Fibroblast of the aortic adventitia (primary cell): ENCODE measurements around the gene STRBP. TPM values are rescaled to one million over a fixed set of nuclear protein-coding genes. Genes with fewer than 3 reads are reported as not detected.

ENCODE experiments used
- DNase-seq: peaks from one replicate; pipeline ENCODE4 v3.0.0-alpha.2; 2010; ENCODE audit warnings: low read depth
- H3K4me3 ChIP-seq: 2 replicates; pipeline ENCODE4 v1.5.1; 2011; ENCODE audit warnings: low read depth, mild to moderate bottlenecking, control low read depth, low read length, moderate library complexity
- CTCF ChIP-seq: IDR thresholded peaks from 2 replicates; pipeline ENCODE4 v1.5.1; 2011; ENCODE audit warnings: mild to moderate bottlenecking, low read length, control low read depth, inconsistent platforms; ENCODE audit not compliant: insufficient read depth
- total RNA-seq: library from RNA; depleted of rRNA; stranded (reverse); fragments of >200 nt; gene quantifications from 2 replicates; pipeline ENCODE4 v1.2.3, GENCODE V29; 2012; ENCODE audit warnings: low replicate concordance

STRBP gene
- total RNA-seq, 1 donor = 2.6 TPM

GRCh38 chr9:123083680-123084079, 184.7 kb downstream of the STRBP start:
- TF ChIP-seq CTCF = no peak
- H3K4me3 ChIP-seq = no peak overlapping the region
- no peak for DNase-seq

- no peak overlapping the region for H3K4me3 ChIP-seq
- peak; percentile 57 for TF ChIP-seq CTCF
- peak; percentile 61 for DNase-seq
These were observed 186.6 kb downstream of the STRBP start for GRCh38 chr9:123081824-123082223.

GRCh38 chr9:123080444-123080843, 187.9 kb downstream of the STRBP start:
- no peak for TF ChIP-seq CTCF
- no peak for DNase-seq
- H3K4me3 ChIP-seq = no peak overlapping the region

DNA sequence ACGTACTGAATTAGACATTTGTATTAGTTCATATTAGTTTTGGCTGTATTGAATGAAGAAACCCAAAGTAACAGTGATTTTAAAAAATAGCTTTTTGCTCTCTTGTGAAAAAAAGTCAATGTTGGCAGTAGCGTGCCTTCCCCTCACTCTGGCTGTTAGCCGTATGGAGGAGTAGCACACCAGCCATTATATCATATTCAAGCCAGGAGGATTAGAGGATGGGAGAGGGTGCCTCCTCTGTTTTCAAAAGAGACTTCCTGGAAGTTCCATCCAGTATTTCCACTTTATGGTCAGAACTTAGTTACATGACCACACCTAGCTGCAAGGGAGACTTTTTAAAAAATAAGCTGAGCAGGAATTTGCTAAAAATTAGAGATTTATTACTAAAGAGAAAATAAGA, 193.8 kb downstream of the STRBP start:
- DNase-seq = no peak
- H3K4me3 ChIP-seq = no peak overlapping the region
- no peak for TF ChIP-seq CTCF

DNA sequence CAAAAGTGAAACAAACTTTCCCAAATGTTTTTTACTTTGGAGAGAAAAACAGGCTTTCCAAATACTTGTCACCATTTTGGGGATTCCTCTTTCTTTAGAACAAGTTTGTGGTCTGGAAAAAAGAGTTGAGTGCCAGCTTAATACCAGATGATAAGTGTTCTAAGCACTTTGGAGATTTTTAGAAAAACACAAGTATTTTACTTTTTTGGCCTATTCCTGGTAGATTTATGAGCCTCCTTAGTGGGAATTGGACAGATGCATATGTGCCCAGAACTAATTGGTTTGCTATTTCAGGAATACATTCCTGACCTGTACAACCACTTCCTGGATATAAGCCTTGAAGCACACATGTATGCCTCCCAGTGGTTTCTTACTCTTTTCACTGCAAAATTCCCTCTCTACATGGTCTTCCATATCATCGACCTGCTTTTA, 194.4 kb downstream of the STRBP start:
- H3K4me3 ChIP-seq = no peak overlapping the region
- DNase-seq = peak; percentile 89
- peak; percentile 17 for TF ChIP-seq CTCF

DNA sequence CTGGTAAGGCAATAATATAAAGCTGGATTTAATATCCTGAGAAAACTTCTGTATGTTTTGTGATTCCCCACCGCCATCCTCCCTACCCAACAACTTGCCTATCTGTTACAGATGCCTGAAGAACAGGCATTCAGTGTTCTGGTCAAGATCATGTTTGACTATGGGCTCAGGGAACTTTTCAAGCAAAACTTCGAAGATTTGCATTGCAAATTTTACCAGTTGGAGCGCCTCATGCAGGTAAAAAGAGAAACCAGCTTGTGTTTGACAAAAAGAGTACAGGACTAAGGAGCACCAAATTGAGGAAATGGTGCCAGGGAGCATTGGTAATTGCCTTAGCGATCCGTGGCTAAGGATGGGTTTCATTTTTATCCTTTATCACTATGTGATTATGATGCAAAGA, 194.9 kb downstream of the STRBP start:
- H3K4me3 ChIP-seq = no peak overlapping the region
- DNase-seq = no peak
- no peak for TF ChIP-seq CTCF

DNA sequence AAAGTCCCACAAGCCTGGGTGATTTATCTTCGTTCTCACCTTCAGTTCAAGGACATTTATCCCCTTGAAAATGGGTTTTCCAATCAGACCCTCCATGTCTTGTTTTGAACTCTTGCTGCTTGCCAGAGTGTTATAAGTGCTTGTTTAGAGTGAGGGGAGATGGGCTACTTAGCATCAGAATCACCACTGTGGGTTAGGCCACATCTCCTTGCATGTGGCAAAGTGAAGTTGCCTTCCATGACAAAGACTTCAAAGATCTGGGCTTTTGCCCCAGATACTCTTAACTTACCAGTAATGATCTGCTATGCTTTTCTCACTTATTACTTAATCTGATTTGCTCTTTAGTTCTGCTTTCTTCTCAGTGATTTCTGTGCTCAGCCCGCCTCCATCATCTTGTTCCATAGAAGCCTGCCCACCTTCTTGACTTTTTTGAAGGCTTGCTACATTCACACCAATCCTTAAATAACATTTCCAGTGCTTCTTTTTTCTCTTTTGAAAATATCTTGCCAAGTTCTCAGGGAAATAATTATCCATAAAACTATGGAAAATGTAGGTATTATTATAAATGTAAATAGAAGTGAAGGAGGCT, 195.9 kb downstream of the STRBP start:
- no peak for DNase-seq
- TF ChIP-seq CTCF = no peak
- no peak overlapping the region for H3K4me3 ChIP-seq
